WERI-Rb-1 (cell line): ENCODE measurements around the gene IL2RG.

ENCODE experiments used
- DNase-seq: peaks from one replicate; pipeline ENCODE4 v3.0.0-alpha.2; 2020
- H3K27ac ChIP-seq: fragments of 250-450 bp; sonication (Bioruptor Pico); 2 replicates; pipeline ENCODE4 v1.5.1; 2020; ENCODE audit warnings: mild to moderate bottlenecking, moderate library complexity
- H3K27me3 ChIP-seq: fragments of 250-450 bp; sonication (Bioruptor Pico); 2 replicates; pipeline ENCODE4 v1.5.1; 2021; ENCODE audit warnings: mild to moderate bottlenecking, low read depth, moderate library complexity; ENCODE audit not compliant: insufficient read depth, severe bottlenecking
- H3K36me3 ChIP-seq: fragments of 250-450 bp; sonication (Bioruptor Pico); 2 replicates; pipeline ENCODE4 v1.5.1; 2020; ENCODE audit warnings: mild to moderate bottlenecking, moderate library complexity
- H3K4me3 ChIP-seq: 2 replicates; pipeline ENCODE4 v1.5.1; 2011; ENCODE audit warnings: low read depth, mild to moderate bottlenecking, control low read depth, low read length
- H3K9me3 ChIP-seq: fragments of 250-450 bp; sonication (Bioruptor Pico); 2 replicates; pipeline ENCODE4 v1.5.1; 2021; ENCODE audit warnings: mild to moderate bottlenecking, moderate library complexity; ENCODE audit not compliant: severe bottlenecking
- TF ChIP-seq, protein P1 (sequence below): IDR thresholded peaks from 2 replicates; pipeline ENCODE4 v1.5.1; 2011; ENCODE audit warnings: low read depth, mild to moderate bottlenecking, control low read depth, inconsistent platforms, low read length

The IL2RG gene

DNA sequence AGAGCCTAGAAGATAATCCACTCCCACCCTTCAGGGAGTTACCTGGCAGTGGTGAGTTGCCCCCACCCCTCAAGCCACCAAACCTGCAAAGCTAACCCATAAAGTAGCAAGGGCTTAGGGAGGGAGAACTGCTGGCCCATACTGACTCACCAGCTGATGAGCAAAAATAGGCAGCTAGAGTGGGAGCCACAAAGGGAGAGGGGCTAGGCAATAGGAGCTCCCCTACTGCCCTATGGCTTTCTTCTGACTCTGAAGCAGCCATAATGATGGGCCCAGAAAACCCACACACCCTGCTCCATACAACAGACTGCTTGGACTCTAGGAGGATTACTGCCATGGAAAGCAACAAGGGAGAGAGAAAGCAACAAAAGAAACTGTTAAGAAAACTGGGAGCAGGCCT lies 51.2 kb downstream of the IL2RG start:
- Histone ChIP-seq H3K9me3 (no peaks in the 10 kb centered on the region), H3K27me3 (no peaks in the 10 kb centered on the region), H3K36me3 (peaks cover 3% of the 10 kb centered on the region; the same call in 1 of the 2 replicates), H3K4me3 (no peak overlapping the region), H3K27ac (no peak overlapping the region)
- no peak for DNase-seq
- TF ChIP-seq, protein P1, sequence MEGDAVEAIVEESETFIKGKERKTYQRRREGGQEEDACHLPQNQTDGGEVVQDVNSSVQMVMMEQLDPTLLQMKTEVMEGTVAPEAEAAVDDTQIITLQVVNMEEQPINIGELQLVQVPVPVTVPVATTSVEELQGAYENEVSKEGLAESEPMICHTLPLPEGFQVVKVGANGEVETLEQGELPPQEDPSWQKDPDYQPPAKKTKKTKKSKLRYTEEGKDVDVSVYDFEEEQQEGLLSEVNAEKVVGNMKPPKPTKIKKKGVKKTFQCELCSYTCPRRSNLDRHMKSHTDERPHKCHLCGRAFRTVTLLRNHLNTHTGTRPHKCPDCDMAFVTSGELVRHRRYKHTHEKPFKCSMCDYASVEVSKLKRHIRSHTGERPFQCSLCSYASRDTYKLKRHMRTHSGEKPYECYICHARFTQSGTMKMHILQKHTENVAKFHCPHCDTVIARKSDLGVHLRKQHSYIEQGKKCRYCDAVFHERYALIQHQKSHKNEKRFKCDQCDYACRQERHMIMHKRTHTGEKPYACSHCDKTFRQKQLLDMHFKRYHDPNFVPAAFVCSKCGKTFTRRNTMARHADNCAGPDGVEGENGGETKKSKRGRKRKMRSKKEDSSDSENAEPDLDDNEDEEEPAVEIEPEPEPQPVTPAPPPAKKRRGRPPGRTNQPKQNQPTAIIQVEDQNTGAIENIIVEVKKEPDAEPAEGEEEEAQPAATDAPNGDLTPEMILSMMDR = no peak

DNA sequence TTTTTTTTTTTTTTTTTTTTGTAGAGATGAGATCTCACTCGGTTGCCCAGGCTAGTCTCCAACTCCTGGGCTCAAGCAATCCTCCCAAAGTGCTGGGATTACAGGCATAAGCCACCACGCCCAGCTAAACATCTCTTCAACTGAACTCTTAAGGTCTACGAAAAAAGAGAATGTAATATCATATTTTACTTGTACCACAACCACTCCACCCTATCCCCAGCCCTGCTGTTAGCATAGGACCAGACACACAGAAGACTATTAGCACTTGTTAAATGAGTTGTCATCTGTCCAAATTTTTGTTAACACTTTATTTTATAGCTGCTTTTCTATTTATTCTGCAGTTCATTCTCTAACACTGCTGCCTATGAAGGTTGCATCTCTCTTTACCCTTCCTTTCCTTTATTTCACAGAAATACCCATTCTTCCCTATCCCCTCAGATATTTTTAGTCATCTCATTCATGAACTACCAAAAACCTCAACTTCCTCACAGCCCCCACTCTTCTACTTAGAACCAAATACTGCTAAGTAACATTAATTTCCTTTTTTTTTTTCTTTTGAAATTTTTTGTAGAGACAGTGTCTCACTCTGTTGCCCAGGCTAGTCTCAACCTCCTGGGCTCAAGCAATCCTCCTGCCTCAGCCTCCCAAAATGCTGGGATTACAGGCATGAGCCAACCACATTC lies 53.4 kb downstream of the IL2RG start:
- Histone ChIP-seq H3K36me3 (peaks cover 3% of the 10 kb centered on the region; the same call in 1 of the 2 replicates), H3K27ac (no peak overlapping the region), H3K9me3 (no peaks in the 10 kb centered on the region), H3K4me3 (no peak overlapping the region), H3K27me3 (no peaks in the 10 kb centered on the region)
- TF ChIP-seq, protein P1 = no peak
- no peak for DNase-seq
